Measurements from ENCODE around the gene EIF4E2.

DNA sequence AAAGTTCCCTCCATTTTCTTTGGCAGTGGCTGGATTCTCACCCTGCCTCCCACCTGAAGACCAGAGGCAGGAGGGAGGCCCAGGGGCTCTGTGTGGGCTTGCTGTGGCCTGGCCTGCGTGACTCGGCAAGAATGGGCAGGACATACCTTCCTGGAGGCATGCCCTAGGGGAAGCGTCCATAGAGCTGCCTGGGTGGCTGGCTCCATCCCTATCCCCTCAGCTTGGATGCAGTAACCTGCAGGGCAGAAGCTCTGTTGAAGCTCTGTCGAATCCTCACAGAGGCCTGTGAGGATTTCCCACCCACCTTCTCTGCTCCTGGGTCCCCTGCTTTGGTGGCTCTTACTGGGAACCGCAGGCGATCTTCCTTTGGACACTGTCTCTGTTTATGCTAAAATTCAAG lies 31.6 kb upstream of the EIF4E2 start:
- TF ChIP-seq POLR2AphosphoS5 (IDR thresholded peaks at IDR 0.05; ENCODE audit: low read depth, low read length) (no peak), TAF1 (IDR thresholded peaks at IDR 0.05; ENCODE audit: borderline replicate concordance, low read depth, low read length) (no peak), POLR2A (IDR thresholded peaks at IDR 0.05; ENCODE audit: low read depth, low read length) (no peak)
